ENCODE data around the gene PARD3B.

DNA sequence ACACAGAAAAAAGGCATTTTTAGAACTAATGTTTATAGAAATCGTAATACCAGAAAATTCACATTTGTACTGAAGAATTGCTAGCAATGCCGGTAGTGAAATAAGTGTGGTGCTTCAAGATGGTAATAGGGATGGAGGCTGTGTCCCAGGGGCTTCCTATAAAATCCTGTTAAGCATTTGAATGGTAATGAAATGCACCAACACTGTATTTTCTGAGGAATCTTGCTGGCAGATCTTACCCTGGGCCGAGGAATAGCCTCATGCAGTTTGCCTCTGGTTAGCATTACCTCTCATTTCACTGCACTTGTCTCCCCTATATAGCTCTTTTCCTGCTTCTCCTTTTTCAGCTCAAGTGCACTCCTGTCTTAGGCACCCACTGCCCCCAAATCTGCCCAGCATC, 635.5 kb downstream of the PARD3B start:
- TF ChIP-seq ZNF274 (IDR thresholded peaks at IDR 0.05; ENCODE audit: low read depth, low read length) (no peak), YY1 (IDR thresholded peaks at IDR 0.05; ENCODE audit: insufficient read depth, insufficient read length) (no peak)

All from NT2/D1 (cell line).